ENCODE results near the gene USP22.

The USP22 gene

DNA sequence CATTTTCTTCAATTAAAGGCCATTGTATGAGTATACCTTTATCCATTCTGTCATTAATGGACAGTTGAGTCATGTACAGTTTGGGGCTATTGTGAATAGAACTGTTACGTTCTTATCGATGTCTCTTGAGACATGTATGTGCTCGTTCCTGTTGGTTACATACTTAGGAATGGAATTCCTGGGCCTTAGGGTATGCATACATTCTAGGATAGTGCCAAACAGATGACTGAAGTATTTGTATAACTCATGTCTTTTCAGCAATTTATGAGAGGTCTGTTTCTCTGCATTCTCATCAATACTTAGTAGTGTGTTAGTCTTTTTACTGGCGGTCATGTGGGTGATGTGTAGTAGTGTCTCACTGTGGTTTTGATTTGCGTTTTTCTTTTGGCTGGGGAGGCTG lies 81.2 kb downstream of the USP22 start:
- Histone ChIP-seq H4K20me1 (ENCODE audit: low read depth, low read length) (no peaks in the 10 kb centered on the region), H3F3A (ENCODE audit: insufficient read depth) (no peaks in the 10 kb centered on the region), H3K36me3 (ENCODE audit: low read length) (no peaks in the 10 kb centered on the region), H3K27ac (ENCODE audit: low read depth, low read length) (no peak overlapping the region), H3K9ac (ENCODE audit: low read length) (no peak overlapping the region), H3K79me2 (ENCODE audit: insufficient read depth, low read length) (no peaks in the 10 kb centered on the region), H3K4me2 (ENCODE audit: low read depth, low read length, poor library complexity, severe bottlenecking) (no peak overlapping the region), H3K9me3 (ENCODE audit: insufficient read depth, low read length) (no peaks in the 10 kb centered on the region), H3K9me2 (replicated peaks; ENCODE audit: insufficient read depth, low read length) (no peaks in the 10 kb centered on the region), H3K27me3 (ENCODE audit: low read length) (no peaks in the 10 kb centered on the region), H2AFZ (ENCODE audit: low read depth, low read length, severe bottlenecking) (no peak overlapping the region), H3K4me3 (ENCODE audit: insufficient read depth, low read length, poor library complexity, severe bottlenecking) (no peak overlapping the region)
- TF ChIP-seq, protein P1, sequence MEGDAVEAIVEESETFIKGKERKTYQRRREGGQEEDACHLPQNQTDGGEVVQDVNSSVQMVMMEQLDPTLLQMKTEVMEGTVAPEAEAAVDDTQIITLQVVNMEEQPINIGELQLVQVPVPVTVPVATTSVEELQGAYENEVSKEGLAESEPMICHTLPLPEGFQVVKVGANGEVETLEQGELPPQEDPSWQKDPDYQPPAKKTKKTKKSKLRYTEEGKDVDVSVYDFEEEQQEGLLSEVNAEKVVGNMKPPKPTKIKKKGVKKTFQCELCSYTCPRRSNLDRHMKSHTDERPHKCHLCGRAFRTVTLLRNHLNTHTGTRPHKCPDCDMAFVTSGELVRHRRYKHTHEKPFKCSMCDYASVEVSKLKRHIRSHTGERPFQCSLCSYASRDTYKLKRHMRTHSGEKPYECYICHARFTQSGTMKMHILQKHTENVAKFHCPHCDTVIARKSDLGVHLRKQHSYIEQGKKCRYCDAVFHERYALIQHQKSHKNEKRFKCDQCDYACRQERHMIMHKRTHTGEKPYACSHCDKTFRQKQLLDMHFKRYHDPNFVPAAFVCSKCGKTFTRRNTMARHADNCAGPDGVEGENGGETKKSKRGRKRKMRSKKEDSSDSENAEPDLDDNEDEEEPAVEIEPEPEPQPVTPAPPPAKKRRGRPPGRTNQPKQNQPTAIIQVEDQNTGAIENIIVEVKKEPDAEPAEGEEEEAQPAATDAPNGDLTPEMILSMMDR (IDR thresholded peaks at IDR 0.05; ENCODE audit: insufficient read depth, low read length, poor library complexity, severe bottlenecking) = no peak
- no peak for TF ChIP-seq EZH2phosphoT487 (conservative IDR thresholded peaks at IDR 0.05; ENCODE audit: low read length)

DNA sequence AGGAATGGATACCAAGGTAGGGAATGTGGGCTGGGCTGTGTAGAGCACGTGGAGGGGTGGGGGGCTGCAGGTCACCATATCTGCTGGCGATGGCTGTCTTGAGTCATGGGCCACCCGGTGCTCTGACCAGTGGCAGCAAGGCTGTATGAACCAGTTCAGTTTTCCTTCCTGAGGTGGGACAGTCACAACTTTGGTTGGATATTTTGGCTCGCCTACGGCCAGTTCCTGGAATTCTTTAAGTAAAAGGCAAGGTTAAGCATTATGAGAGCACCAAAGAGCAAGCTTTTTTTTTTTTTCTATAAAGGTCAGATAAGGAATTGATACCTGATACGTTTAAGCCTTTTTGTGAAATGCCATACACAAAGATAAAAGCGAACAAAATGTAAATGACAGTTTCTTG lies 81.9 kb downstream of the USP22 start:
- TF ChIP-seq EZH2phosphoT487 (conservative IDR thresholded peaks at IDR 0.05; ENCODE audit: low read length) = no peak
- TF ChIP-seq, protein P1 (IDR thresholded peaks at IDR 0.05; ENCODE audit: insufficient read depth, low read length, poor library complexity, severe bottlenecking) = no peak
- Histone ChIP-seq H3F3A (ENCODE audit: insufficient read depth) (no peaks in the 10 kb centered on the region), H3K79me2 (ENCODE audit: insufficient read depth, low read length) (no peaks in the 10 kb centered on the region), H3K4me2 (ENCODE audit: low read depth, low read length, poor library complexity, severe bottlenecking) (no peak overlapping the region), H3K27me3 (ENCODE audit: low read length) (no peaks in the 10 kb centered on the region), H3K4me3 (ENCODE audit: insufficient read depth, low read length, poor library complexity, severe bottlenecking) (no peak overlapping the region), H2AFZ (ENCODE audit: low read depth, low read length, severe bottlenecking) (no peak overlapping the region), H3K9ac (ENCODE audit: low read length) (no peak overlapping the region), H3K9me3 (ENCODE audit: insufficient read depth, low read length) (no peaks in the 10 kb centered on the region), H3K27ac (ENCODE audit: low read depth, low read length) (no peak overlapping the region), H3K36me3 (ENCODE audit: low read length) (no peaks in the 10 kb centered on the region), H3K9me2 (replicated peaks; ENCODE audit: insufficient read depth, low read length) (no peaks in the 10 kb centered on the region), H4K20me1 (ENCODE audit: low read depth, low read length) (no peaks in the 10 kb centered on the region)

DNA sequence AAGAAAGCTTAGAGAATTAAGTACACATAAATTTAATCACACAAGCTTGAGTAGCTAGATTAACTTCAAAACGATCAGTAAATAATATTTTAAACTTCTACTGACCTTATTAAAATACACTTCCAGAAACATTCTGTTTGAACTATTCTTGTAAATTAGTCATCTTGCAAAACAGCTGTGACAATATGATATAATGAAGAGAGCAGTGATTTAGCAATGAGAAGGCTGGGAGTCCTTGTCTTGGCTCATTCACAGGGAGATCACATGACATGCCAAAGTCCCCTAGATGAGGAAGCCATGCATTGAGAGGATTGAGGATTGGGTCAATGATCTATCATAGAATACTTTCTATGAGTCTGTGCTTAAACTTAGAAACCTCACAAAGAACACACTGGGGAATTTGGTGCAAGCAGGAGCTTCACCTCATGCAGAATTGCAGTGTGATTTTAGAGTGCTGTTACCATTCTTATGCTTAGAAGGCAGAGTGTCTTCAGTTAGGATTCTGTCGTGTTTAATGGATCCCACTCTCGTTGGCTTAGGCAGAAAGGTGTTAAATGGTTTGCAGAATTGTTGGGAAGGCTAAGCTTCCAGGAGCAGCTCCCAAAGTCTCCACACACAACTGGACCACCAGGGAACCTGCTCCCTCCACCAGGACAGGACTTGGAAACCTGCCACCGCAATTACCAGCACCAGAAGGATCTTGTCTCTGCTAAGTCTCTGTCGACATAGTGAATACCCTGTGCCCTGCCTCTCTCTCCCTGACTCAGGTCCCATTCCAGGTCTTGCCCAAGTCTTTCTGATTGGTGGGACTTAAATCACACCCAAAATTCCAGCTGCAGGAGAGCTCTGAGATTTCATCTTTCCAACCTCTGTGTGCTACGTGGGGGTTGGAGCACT lies 87.1 kb downstream of the USP22 start:
- H3K4me3 ChIP-seq (ENCODE audit: insufficient read depth, low read length, poor library complexity, severe bottlenecking) = no peak overlapping the region
- H3K79me2 ChIP-seq (ENCODE audit: insufficient read depth, low read length) = no peaks in the 10 kb centered on the region
- H3F3A ChIP-seq (ENCODE audit: insufficient read depth) = no peaks in the 10 kb centered on the region
- no peak overlapping the region for H3K4me2 ChIP-seq (ENCODE audit: low read depth, low read length, poor library complexity, severe bottlenecking)
- H3K27ac ChIP-seq (ENCODE audit: low read depth, low read length) = no peak overlapping the region
- no peak overlapping the region for H2AFZ ChIP-seq (ENCODE audit: low read depth, low read length, severe bottlenecking)
- H3K27me3 ChIP-seq (ENCODE audit: low read length) = no peaks in the 10 kb centered on the region
- no peak overlapping the region for H3K9ac ChIP-seq (ENCODE audit: low read length)
- H3K9me2 ChIP-seq (replicated peaks; ENCODE audit: insufficient read depth, low read length) = no peaks in the 10 kb centered on the region
- no peaks in the 10 kb centered on the region for H3K36me3 ChIP-seq (ENCODE audit: low read length)
- H4K20me1 ChIP-seq (ENCODE audit: low read depth, low read length) = no peaks in the 10 kb centered on the region
- TF ChIP-seq, protein P1 (IDR thresholded peaks at IDR 0.05; ENCODE audit: insufficient read depth, low read length, poor library complexity, severe bottlenecking) = no peak
- no peak for TF ChIP-seq EZH2phosphoT487 (conservative IDR thresholded peaks at IDR 0.05; ENCODE audit: low read length)
- H3K9me3 ChIP-seq (ENCODE audit: insufficient read depth, low read length) = no peaks in the 10 kb centered on the region

Measured in SU-DHL-6 (cell line).